Activated CD8-positive, alpha-beta memory T cell treated with anti-CD3 and anti-CD28 coated beads, Interleukin-2, amount 50 U/mL, for 1 hour (primary cell): ENCODE data around the gene PHF19.
A peak's percentile ranks its signal among the peaks of the same experiment; 100 is the strongest.

Experiments
- DNase-seq: peaks from one replicate; pipeline ENCODE4 v3.0.0-alpha.2; 2020; ENCODE audit errors: extremely low read depth

PHF19 gene

GRCh38 chr9:120853198-120853597 lies 23.8 kb downstream of the PHF19 start:
- DNase-seq: no peak

GRCh38 chr9:120852240-120853010 lies 24.6 kb downstream of the PHF19 start:
- no peak for DNase-seq

DNA sequence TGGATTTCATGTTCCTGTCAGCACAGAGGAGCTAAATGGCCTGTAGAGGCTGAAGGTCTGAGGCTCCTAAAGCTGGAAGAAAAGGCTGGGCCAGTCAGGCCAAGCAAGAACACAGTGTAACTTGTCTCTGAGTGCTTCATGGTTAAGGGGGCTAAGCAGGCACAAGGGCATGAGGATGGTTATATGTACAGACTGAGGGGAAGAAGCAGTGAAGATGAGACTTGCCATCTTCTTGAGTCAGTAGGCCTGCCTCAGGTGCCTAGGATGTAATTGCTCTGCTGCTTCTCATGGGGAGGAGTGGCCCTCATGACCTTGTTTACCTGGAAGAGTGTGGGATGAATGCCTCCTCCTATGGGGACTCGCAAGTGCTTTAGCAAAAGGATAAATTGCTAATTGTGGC lies 25.5 kb downstream of the PHF19 start:
- DNase-seq: no peak

DNA sequence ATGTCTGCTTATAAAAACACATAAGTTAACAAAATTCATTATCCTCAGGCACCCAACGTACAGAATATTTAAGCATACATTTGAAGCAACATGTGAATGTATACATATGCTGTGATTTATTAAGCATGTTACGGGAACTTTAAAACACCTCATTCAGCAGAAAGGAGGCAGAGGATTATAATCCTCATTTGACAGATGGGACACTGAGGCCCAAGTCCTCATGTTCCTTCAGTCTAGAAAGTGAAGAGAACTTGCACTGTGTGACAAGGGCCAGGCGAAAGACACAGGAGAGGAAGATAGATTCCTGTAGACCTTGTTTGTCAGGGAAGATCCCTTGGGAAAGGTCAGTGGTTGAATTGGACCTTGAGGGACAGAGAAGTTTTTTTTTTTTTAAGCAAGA lies 26.7 kb downstream of the PHF19 start:
- DNase-seq: no peak

DNA sequence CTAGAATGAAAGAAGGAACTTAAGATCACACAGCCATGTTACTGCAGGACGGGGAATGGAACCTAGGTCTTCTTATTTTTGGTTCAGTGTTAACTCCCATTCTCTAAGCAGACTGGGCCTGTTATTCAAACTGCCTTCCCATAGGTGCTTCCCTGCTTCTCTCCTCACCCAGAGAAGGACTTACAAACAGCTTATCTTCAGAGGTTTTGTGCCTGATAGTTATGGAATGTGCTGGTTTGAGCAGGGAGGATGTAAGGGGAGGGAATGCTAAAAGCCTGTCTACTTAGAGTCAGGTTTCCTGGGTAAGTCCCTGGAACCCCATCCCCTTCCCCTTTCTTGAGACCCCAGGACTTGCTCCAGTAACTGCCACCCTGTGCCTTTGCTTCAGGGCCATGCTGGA lies 30.1 kb downstream of the PHF19 start:
- no peak for DNase-seq

GRCh38 chr9:120846251-120846889 lies 30.6 kb downstream of the PHF19 start:
- DNase-seq: no peak

DNA sequence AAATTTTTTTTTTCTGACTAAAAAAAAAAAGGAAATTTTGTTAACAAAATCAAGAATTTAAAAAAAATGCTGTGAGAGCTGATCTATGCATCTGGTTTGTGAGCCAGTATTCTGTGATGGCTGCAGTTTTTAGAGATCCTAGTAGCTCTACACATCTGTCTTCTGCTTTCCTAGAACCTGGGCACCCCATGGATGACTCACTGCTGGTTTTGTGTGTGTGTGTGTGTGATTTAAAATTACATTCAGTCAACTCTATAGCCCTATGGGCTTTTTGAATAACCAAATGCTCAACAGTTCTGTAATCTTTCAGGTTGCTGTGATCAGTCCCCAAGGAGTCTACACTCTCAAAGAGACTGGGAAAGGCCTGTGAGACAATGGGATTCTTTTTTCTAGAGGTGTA lies 31.7 kb downstream of the PHF19 start:
- DNase-seq: no peak

GRCh38 chr9:120842685-120843485 lies 34.1 kb downstream of the PHF19 start, which contains the start of gene PSMD5:
TSS of gene PSMD5 (minus strand) at chr9:120842922. CDS start at chr9:120842909, 13 bp downstream.
- DNase-seq: peak; percentile 93

- DNase-seq: no peak
Measured at GRCh38 chr9:120841930-120842684, 34.9 kb downstream of the PHF19 start.

DNA sequence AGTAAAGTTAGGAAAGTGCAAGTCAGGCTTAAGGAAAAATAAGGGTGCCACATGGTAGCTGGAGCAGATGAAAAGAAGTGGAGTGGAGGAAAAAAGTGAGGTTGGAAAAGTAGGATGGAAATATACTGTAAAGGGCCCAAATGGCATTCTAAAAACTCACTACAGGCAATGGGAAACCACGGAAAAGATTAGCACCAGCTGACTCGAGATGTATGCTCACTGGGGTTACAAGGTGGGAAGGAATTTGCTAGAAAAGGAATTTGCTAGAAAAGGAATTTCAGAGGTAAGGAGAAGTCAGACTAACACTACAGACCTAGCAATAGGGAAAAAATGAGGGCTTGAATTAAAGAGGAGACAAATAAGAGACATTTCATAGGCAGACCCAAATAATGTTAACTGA lies 37.8 kb downstream of the PHF19 start:
- DNase-seq: no peak

GRCh38 chr9:120837921-120838320 lies 39.1 kb downstream of the PHF19 start:
- no peak for DNase-seq

GRCh38 chr9:120833325-120833724 lies 43.7 kb downstream of the PHF19 start:
- DNase-seq: no peak

DNA sequence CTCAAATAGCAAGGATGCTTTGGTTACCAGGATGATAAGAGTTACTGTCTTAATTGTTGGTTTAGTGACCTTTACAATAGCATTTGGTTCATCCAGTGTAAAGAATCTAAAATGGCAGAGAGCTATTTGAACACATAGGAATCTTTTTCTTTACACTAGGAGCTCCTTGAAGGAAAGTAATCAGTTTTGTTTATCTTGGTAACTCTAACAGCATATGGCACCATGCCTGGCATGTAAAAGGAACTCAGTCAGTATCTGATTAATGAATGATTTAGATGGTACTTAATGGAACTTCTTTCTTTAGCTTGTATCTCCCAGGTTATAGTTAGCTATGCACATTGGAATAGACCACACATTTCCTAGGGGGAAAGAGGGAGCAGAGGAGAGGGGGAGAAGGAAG lies 44.2 kb downstream of the PHF19 start:
- DNase-seq: no peak

DNA sequence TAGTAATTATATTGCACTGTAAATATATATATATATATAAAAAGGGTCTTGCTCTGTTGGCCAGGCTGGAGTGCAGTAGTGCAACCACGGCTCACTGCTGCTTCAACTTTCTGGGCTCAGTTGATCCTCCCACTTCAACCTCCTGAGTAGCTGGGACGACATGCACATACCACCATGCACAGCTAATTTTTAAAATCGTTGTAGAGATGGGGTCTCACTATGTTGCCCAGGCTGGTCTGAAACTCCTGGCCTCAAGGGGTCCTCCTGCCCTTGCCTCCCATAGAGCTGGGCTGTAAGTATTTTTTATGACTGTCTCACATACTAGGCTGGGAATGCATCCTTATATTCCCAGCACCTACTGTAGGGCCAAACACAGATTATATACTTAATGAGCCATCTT lies 46.1 kb downstream of the PHF19 start:
- no peak for DNase-seq

DNA sequence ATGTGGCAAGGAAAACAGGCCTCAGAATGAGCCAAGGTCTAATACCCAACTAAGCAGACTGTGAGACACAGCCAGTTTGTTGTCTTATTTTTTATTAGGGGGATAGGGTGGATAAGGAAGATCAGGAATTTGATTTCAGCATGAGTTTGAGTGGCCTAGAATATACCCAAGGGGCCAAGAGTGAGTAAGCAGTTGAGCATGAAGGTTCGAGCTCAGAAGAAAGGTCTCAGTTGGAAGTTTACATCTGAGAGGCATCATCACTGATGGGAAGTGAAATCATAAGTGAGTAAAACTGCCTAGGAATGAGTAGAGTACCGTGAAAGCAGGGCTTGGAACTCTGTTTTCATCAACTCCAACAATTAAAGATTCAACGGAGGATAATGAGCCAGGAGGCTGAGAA lies 46.8 kb downstream of the PHF19 start:
- DNase-seq: no peak

DNA sequence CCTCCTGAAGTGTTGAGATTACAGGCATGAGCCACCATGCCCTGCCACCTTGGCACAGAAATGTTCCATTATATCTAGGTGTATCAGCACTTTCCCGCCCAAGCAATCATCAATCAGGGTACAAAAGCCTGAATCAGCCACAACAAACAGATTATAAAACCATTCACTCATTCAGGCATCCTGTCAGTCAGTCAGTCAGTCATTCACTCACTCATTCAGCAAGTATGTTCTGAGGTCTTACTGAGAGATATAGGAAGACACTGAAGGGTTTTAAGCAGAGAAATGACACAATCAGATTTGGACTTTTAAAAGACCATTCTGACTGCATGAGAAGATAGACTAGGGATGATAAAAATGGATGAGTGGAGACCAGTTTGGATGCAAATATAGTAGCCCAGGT lies 47.3 kb downstream of the PHF19 start:
- no peak for DNase-seq

- no peak for DNase-seq
Measured at GRCh38 chr9:120820095-120820494, 56.9 kb downstream of the PHF19 start.

- no peak for DNase-seq
Measured at GRCh38 chr9:120818595-120818994, 58.4 kb downstream of the PHF19 start.

DNA sequence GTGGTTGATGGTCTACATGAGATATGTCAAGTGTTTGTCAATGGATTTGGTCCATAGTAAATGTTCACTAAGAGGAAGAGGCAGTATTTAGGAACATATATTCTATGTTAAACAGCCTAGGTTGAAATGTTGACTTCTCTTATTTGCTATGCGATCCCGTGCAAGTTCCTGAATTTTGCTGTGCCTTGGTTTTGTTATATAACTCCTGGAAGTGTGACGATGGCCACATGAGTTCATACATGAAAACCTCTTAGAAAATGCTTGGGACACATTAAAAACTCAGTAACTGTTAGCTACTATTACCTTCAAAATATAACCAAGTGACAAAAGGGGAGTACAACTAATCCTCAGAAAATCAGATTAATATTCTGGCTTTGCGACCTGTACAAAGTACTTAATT lies 61.9 kb downstream of the PHF19 start:
- DNase-seq: no peak

GRCh38 chr9:120808931-120809330 lies 68.1 kb downstream of the PHF19 start:
- DNase-seq: no peak

DNA sequence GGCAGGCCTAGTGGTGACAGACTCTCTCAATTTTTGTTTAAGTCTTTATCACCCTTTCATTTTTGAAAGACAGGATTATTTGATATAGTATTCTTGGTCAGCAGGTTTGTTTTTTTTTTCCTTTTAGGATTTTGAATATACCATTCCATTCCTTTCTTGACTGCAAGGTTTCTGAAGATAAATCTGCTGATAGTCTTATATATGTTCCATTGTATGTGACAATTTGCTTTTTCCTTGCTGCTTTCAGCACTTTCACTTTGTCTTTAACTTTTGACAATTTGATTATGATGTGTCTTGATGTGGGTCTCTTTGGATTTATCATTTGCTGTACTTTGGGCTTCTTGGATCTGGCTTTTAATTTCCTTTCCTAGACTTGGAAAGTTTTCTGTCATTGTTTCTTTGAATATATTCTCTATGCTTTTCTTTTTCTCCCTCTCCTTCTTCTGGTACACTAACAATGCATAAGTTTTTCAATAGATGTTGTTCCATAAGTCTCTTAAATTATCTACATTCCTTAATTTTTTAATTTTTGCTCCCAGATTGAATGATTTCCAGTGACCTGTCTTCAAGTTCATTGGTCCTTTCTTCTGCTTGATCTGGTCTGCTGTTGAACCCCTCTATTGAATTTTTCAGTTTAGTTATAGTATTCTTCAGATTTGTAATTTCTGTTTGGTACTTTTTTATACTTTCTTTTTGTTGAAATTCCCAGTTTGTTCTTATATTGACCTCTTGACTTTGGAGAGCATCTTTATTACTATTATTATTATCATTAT lies 69.2 kb downstream of the PHF19 start:
- no peak for DNase-seq
